Activated CD4-positive, alpha-beta T cell treated with anti-CD3 and anti-CD28 coated beads, Interleukin-2, amount 10 ng/mL, durations not matched to agents 24 days and 14 days (primary cell): Measurements from ENCODE around the gene UHRF2. TPM values are rescaled to one million over a fixed set of nuclear protein-coding genes. Genes with fewer than 3 reads are reported as not detected.
"Not testable (repeated sequence)": the region's sequence is repeated elsewhere in the genome, so short reads cannot be mapped to it uniquely, and the experiment has no call there.

Experiments
- DNase-seq: peaks from one replicate; pipeline ENCODE4 v3.0.0; 2022
- H3K27ac Mint-ChIP-seq: one replicate; pipeline ENCODE4 v1.8.0; 2022; ENCODE audit warnings: mild to moderate bottlenecking, mixed read lengths
- H3K27me3 Mint-ChIP-seq: one replicate; pipeline ENCODE4 v1.8.0; 2022; ENCODE audit warnings: mixed read lengths
- H3K36me3 Mint-ChIP-seq: one replicate; pipeline ENCODE4 v1.8.0; 2022; ENCODE audit warnings: low read depth, mild to moderate bottlenecking, mixed read lengths
- H3K4me1 Mint-ChIP-seq: one replicate; pipeline ENCODE4 v1.8.0; 2021; ENCODE audit warnings: mixed read lengths
- H3K4me3 Mint-ChIP-seq: one replicate; pipeline ENCODE4 v1.8.0; 2022; ENCODE audit warnings: mild to moderate bottlenecking, moderate library complexity, mixed read lengths
- H3K9me3 Mint-ChIP-seq: one replicate; pipeline ENCODE4 v1.8.0; 2021; ENCODE audit warnings: mixed read lengths
- intact Hi-C: fragments of 100-400 bp; cut with micrococcal nuclease; formaldehyde crosslinking; loops from one replicate; pipeline ENCODE4 v1.15.1; 2023
- total RNA-seq: library from RNA; stranded (reverse); gene quantifications from 2 replicates; pipeline ENCODE4 v1.2.3, GENCODE V29; 2022

UHRF2 gene
- total RNA-seq: 61.9 and 71.6 TPM in 2 replicates

- intact Hi-C loops: loop anchor here (1.0 to 10.0 kb wide), 9 partner anchors 17 to 958 kb away; partner anchors contain the start of genes CD274, KDM4C and RIC1
- Mint-ChIP-seq H3K4me1 (peaks cover 27% of the 10 kb centered on the region), H3K27me3 (peaks cover 4% of the 10 kb centered on the region), H3K27ac (peak within 1 kb of the TSS; percentile 97), H3K9me3 (no peaks in the 10 kb centered on the region), H3K4me3 (peak within 1 kb of the TSS; percentile 88), H3K36me3 (peaks cover 22% of the 10 kb centered on the region)
- peak; percentile 99 for DNase-seq
These were observed at the start of gene UHRF2 for GRCh38 chr9:6412487-6413364. UHRF2 (plus strand) TSS chr9:6413199; CDS start chr9:6413491, 292 bp downstream.

- H3K27ac Mint-ChIP-seq: no peak overlapping the region
- H3K4me1 Mint-ChIP-seq: no peaks in the 10 kb centered on the region
- H3K36me3 Mint-ChIP-seq: peaks cover 2% of the 10 kb centered on the region
- intact Hi-C loops: no loop called here
- no peak overlapping the region for H3K4me3 Mint-ChIP-seq
- no peak for DNase-seq
- peaks cover 14% of the 10 kb centered on the region for H3K9me3 Mint-ChIP-seq
- H3K27me3 Mint-ChIP-seq: no peaks in the 10 kb centered on the region
These were observed 45.7 kb upstream of the UHRF2 start for GRCh38 chr9:6367128-6367890.

- Mint-ChIP-seq H3K27me3 (no peaks in the 10 kb centered on the region), H3K4me3 (no peak overlapping the region), H3K27ac (no peak overlapping the region), H3K4me1 (no peaks in the 10 kb centered on the region), H3K36me3 (peaks cover 2% of the 10 kb centered on the region), H3K9me3 (peaks cover 14% of the 10 kb centered on the region)
- no peak for DNase-seq
- intact Hi-C loops: no loop called here
These were observed 44.2 kb upstream of the UHRF2 start for GRCh38 chr9:6368831-6369230.

- H3K36me3 Mint-ChIP-seq, H3K4me3 Mint-ChIP-seq, intact Hi-C loops, H3K4me1 Mint-ChIP-seq, H3K27ac Mint-ChIP-seq, DNase-seq, H3K27me3 Mint-ChIP-seq: not testable (repeated sequence)
- peaks cover 16% of the 10 kb centered on the region for H3K9me3 Mint-ChIP-seq
These were observed 31.5 kb upstream of the UHRF2 start for GRCh38 chr9:6381477-6382012.

GRCh38 chr9:6382681-6383080 is 30.3 kb upstream of the UHRF2 start:
- H3K4me1 Mint-ChIP-seq: no peaks in the 10 kb centered on the region
- DNase-seq: no peak
- intact Hi-C loops: no loop called here
- no peak overlapping the region for H3K27ac Mint-ChIP-seq
- H3K36me3 Mint-ChIP-seq: peaks cover 1% of the 10 kb centered on the region
- peaks cover 16% of the 10 kb centered on the region for H3K9me3 Mint-ChIP-seq
- H3K4me3 Mint-ChIP-seq: no peak overlapping the region
- H3K27me3 Mint-ChIP-seq: peaks cover 7% of the 10 kb centered on the region

GRCh38 chr9:6383551-6384225 is 29.3 kb upstream of the UHRF2 start:
- Mint-ChIP-seq H3K27me3 (peaks cover 7% of the 10 kb centered on the region), H3K36me3 (peaks cover 1% of the 10 kb centered on the region), H3K27ac (no peak overlapping the region), H3K9me3 (peaks cover 15% of the 10 kb centered on the region), H3K4me1 (no peaks in the 10 kb centered on the region), H3K4me3 (no peak overlapping the region)
- intact Hi-C loops: no loop called here
- DNase-seq: no peak

GRCh38 chr9:6384732-6385131 is 28.3 kb upstream of the UHRF2 start:
- Mint-ChIP-seq H3K27ac (no peak overlapping the region), H3K4me1 (no peaks in the 10 kb centered on the region), H3K4me3 (no peak overlapping the region), H3K36me3 (no peaks in the 10 kb centered on the region), H3K27me3 (no peaks in the 10 kb centered on the region), H3K9me3 (peaks cover 5% of the 10 kb centered on the region)
- no peak for DNase-seq
- intact Hi-C loops: no loop called here

- H3K4me1 Mint-ChIP-seq: no peaks in the 10 kb centered on the region
- no peaks in the 10 kb centered on the region for H3K36me3 Mint-ChIP-seq
- peaks cover 19% of the 10 kb centered on the region for H3K27me3 Mint-ChIP-seq
- intact Hi-C loops: no loop called here
- no peak for DNase-seq
- no peaks in the 10 kb centered on the region for H3K9me3 Mint-ChIP-seq
- H3K27ac Mint-ChIP-seq: no peak overlapping the region
- no peak overlapping the region for H3K4me3 Mint-ChIP-seq
These were observed 13.9 kb upstream of the UHRF2 start for GRCh38 chr9:6399071-6399470.

- intact Hi-C loops: no loop called here
- DNase-seq: no peak
- no peaks in the 10 kb centered on the region for H3K9me3 Mint-ChIP-seq
These were observed 7.6 kb upstream of the UHRF2 start for GRCh38 chr9:6405371-6405770.

GRCh38 chr9:6407778-6408177 is 5.2 kb upstream of the UHRF2 start:
- Mint-ChIP-seq H3K36me3 (peaks cover under 1% of the 10 kb centered on the region), H3K27ac (no peak overlapping the region), H3K9me3 (no peaks in the 10 kb centered on the region), H3K4me1 (peaks cover 5% of the 10 kb centered on the region), H3K27me3 (peaks cover 6% of the 10 kb centered on the region), H3K4me3 (no peak overlapping the region)
- intact Hi-C loops: no loop called here
- no peak for DNase-seq

More at GRCh38 chr9:6405371-6405770, 7.6 kb upstream of the UHRF2 start:
- Mint-ChIP-seq H3K4me1 (peaks cover 2% of the 10 kb centered on the region), H3K36me3 (no peaks in the 10 kb centered on the region), H3K27ac (no peak overlapping the region), H3K4me3 (no peak overlapping the region), H3K27me3 (peaks cover 6% of the 10 kb centered on the region)

- H3K9me3 Mint-ChIP-seq: no peaks in the 10 kb centered on the region
- intact Hi-C loops: no loop called here
- peaks cover 5% of the 10 kb centered on the region for H3K4me1 Mint-ChIP-seq
- peaks cover 4% of the 10 kb centered on the region for H3K36me3 Mint-ChIP-seq
- peaks cover 6% of the 10 kb centered on the region for H3K27me3 Mint-ChIP-seq
- no peak for DNase-seq
- H3K27ac Mint-ChIP-seq: no peak overlapping the region
- no peak overlapping the region for H3K4me3 Mint-ChIP-seq
These were observed 4.7 kb upstream of the UHRF2 start for GRCh38 chr9:6408320-6408719.

GRCh38 chr9:6409811-6410210 is 3.2 kb upstream of the UHRF2 start:
- H3K36me3 Mint-ChIP-seq: peaks cover 10% of the 10 kb centered on the region
- no peak overlapping the region for H3K27ac Mint-ChIP-seq
- peaks cover 7% of the 10 kb centered on the region for H3K4me1 Mint-ChIP-seq
- intact Hi-C loops: loop anchor here (5.0 to 10.0 kb wide), 2 partner anchors 558 to 955 kb away; partner anchors contain the start of gene CD274
- no peak for DNase-seq
- H3K4me3 Mint-ChIP-seq: no peak overlapping the region
- no peaks in the 10 kb centered on the region for H3K9me3 Mint-ChIP-seq
- H3K27me3 Mint-ChIP-seq: peaks cover 6% of the 10 kb centered on the region

- H3K27me3 Mint-ChIP-seq: peaks cover 6% of the 10 kb centered on the region
- H3K27ac Mint-ChIP-seq: no peak overlapping the region
- H3K9me3 Mint-ChIP-seq: no peaks in the 10 kb centered on the region
- no peak for DNase-seq
- peaks cover 11% of the 10 kb centered on the region for H3K36me3 Mint-ChIP-seq
- H3K4me3 Mint-ChIP-seq: no peak overlapping the region
- intact Hi-C loops: loop anchor here (5.0 to 10.0 kb wide), 2 partner anchors 558 to 956 kb away; partner anchors contain the start of gene CD274
- peaks cover 15% of the 10 kb centered on the region for H3K4me1 Mint-ChIP-seq
These were observed 2.4 kb upstream of the UHRF2 start for GRCh38 chr9:6410633-6411032.
